Right atrium auricular region (tissue), 2 donors: ENCODE data around the gene PDE1A. TPM values are rescaled to one million over a fixed set of nuclear protein-coding genes. Genes with fewer than 3 reads are reported as not detected.
"Not testable (repeated sequence)": the region's sequence is repeated elsewhere in the genome, so short reads cannot be mapped to it uniquely, and the experiment has no call there.

Source experiments
- DNase-seq: peaks from one replicate; pipeline ENCODE4 v3.0.0-alpha.2; 2019; ENCODE audit warnings: low spot score
- H3K27ac ChIP-seq, 2 donors: fragments of 200-600 bp; sonication (generic); 1 replicate in 1 of 2; 2 replicates in 1 of 2; pipeline ENCODE4 v1.5.1; 2016 to 2019
- H3K27me3 ChIP-seq, 2 donors: fragments of 200-600 bp; sonication (generic); one replicate each; pipeline versions ENCODE4 v1.5.1 to v1.6.0; 2017 to 2019
- H3K36me3 ChIP-seq: fragments of 200-600 bp; sonication (generic); one replicate; pipeline ENCODE4 v1.5.1; 2016
- H3K4me1 ChIP-seq, 2 donors: fragments of 200-600 bp; sonication (generic); one replicate each; pipeline versions ENCODE4 v1.5.1 to v1.6.0; 2017 to 2019
- H3K4me3 ChIP-seq, 2 donors: fragments of 200-600 bp; sonication (generic); 1 replicate in 1 of 2; 2 replicates in 1 of 2; pipeline ENCODE4 v1.5.1; 2017 to 2019; ENCODE audit warnings: mild to moderate bottlenecking in 1 of 2, moderate library complexity in 1 of 2
- H3K9me3 ChIP-seq, 2 donors: fragments of 200-600 bp; sonication (generic); one replicate each; pipeline ENCODE4 v1.5.1; 2019
- total RNA-seq, 2 donors: library from RNA; depleted of rRNA; stranded (reverse); fragments of >200 nt; gene quantifications; one replicate each; pipeline ENCODE4 v1.1.0, GENCODE V29; 2016
- TF ChIP-seq, protein P1 (sequence below), 2 donors: fragments of 200-600 bp; sonication (generic); IDR thresholded peaks; one replicate each; pipeline ENCODE4 v1.5.1; 2019; ENCODE audit warnings: antibody characterized with exemption in 2 of 2

The PDE1A gene
- total RNA-seq, 2 donors from 2014 or later: 7.0 to 10.7 TPM

DNA sequence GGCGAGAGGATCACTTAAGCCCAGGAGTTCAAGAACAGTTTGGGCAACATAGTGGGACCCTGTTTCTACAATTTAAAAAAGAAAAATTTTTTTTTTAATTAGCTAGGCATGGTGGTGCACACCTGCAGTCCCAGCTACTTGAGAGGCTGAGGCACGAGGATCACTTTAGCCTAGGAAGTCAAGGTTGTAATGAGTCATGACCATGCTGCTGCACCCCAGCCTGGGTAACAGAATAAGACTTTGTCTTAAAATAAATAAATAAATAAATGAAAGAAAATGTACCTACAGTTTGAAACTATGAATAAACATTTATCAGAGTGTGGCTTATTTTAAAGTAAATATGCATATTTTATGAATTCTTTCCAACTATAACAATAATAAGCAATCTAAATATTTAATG lies 16.7 kb downstream of the PDE1A start:
- Histone ChIP-seq H3K4me1 (no peaks in the 10 kb centered on the region), H3K27ac (no peak overlapping the region), H3K36me3 (no peaks in the 10 kb centered on the region), H3K4me3 (no peak overlapping the region), H3K27me3 (no peaks in the 10 kb centered on the region), H3K9me3 (no peaks in the 10 kb centered on the region)
- DNase-seq: no peak
- TF ChIP-seq, protein P1, sequence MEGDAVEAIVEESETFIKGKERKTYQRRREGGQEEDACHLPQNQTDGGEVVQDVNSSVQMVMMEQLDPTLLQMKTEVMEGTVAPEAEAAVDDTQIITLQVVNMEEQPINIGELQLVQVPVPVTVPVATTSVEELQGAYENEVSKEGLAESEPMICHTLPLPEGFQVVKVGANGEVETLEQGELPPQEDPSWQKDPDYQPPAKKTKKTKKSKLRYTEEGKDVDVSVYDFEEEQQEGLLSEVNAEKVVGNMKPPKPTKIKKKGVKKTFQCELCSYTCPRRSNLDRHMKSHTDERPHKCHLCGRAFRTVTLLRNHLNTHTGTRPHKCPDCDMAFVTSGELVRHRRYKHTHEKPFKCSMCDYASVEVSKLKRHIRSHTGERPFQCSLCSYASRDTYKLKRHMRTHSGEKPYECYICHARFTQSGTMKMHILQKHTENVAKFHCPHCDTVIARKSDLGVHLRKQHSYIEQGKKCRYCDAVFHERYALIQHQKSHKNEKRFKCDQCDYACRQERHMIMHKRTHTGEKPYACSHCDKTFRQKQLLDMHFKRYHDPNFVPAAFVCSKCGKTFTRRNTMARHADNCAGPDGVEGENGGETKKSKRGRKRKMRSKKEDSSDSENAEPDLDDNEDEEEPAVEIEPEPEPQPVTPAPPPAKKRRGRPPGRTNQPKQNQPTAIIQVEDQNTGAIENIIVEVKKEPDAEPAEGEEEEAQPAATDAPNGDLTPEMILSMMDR (IDR thresholded peaks at IDR 0.05): no peak

DNA sequence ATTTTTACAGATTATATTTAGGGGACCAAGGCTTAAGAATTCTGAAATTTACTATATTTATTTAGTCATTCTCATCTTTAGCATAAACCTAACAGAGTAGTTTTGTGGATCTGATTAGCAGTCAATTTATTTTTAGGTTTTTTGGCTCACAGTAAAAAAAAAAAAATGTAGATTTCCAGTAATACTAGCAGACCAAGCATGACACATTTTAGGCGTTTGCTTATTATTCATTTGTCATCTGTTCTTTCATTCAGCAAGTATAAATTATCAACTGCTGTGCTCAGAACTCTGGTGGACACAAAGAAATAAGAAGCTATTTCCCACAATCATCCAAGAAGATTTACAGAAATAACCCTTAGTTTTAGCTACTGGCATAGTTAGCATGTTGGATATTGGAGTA lies 20.6 kb downstream of the PDE1A start:
- no peaks in the 10 kb centered on the region for H3K27me3 ChIP-seq
- H3K27ac ChIP-seq: no peak overlapping the region
- TF ChIP-seq, protein P1 (IDR thresholded peaks at IDR 0.05): no peak
- no peaks in the 10 kb centered on the region for H3K9me3 ChIP-seq
- no peaks in the 10 kb centered on the region for H3K36me3 ChIP-seq
- no peak overlapping the region for H3K4me3 ChIP-seq
- H3K4me1 ChIP-seq: no peaks in the 10 kb centered on the region
- no peak for DNase-seq

GRCh38 chr2:182404975-182405561 lies 21.8 kb downstream of the PDE1A start:
- Histone ChIP-seq H3K4me1 (no peaks in the 10 kb centered on the region), H3K9me3 (no peaks in the 10 kb centered on the region), H3K36me3 (no peaks in the 10 kb centered on the region), H3K27ac (no peak overlapping the region), H3K27me3 (no peaks in the 10 kb centered on the region), H3K4me3 (no peak overlapping the region)
- TF ChIP-seq, protein P1 (IDR thresholded peaks at IDR 0.05): no peak
- DNase-seq: no peak

GRCh38 chr2:182404092-182404491 lies 22.7 kb downstream of the PDE1A start:
- Histone ChIP-seq H3K9me3 (no peaks in the 10 kb centered on the region), H3K4me3 (no peak overlapping the region), H3K4me1 (no peaks in the 10 kb centered on the region), H3K27me3 (no peaks in the 10 kb centered on the region), H3K36me3 (no peaks in the 10 kb centered on the region), H3K27ac (no peak overlapping the region)
- TF ChIP-seq, protein P1 (IDR thresholded peaks at IDR 0.05): no peak
- no peak for DNase-seq

GRCh38 chr2:182393270-182393760 lies 33.5 kb downstream of the PDE1A start:
- no peak overlapping the region for H3K27ac ChIP-seq
- no peaks in the 10 kb centered on the region for H3K9me3 ChIP-seq
- H3K4me1 ChIP-seq: no peaks in the 10 kb centered on the region
- H3K27me3 ChIP-seq: no peaks in the 10 kb centered on the region
- H3K36me3 ChIP-seq: no peaks in the 10 kb centered on the region
- TF ChIP-seq, protein P1 (IDR thresholded peaks at IDR 0.05): no peak
- DNase-seq: no peak
- no peak overlapping the region for H3K4me3 ChIP-seq

GRCh38 chr2:182391443-182391842 lies 35.4 kb downstream of the PDE1A start:
- H3K27ac ChIP-seq: no peak overlapping the region
- H3K4me1 ChIP-seq: no peaks in the 10 kb centered on the region
- TF ChIP-seq, protein P1 (IDR thresholded peaks at IDR 0.05): no peak
- no peaks in the 10 kb centered on the region for H3K36me3 ChIP-seq
- no peaks in the 10 kb centered on the region for H3K27me3 ChIP-seq
- no peak overlapping the region for H3K4me3 ChIP-seq
- peaks cover 0 to 6% of the 10 kb centered on the region in 2 donors for H3K9me3 ChIP-seq
- no peak for DNase-seq

DNA sequence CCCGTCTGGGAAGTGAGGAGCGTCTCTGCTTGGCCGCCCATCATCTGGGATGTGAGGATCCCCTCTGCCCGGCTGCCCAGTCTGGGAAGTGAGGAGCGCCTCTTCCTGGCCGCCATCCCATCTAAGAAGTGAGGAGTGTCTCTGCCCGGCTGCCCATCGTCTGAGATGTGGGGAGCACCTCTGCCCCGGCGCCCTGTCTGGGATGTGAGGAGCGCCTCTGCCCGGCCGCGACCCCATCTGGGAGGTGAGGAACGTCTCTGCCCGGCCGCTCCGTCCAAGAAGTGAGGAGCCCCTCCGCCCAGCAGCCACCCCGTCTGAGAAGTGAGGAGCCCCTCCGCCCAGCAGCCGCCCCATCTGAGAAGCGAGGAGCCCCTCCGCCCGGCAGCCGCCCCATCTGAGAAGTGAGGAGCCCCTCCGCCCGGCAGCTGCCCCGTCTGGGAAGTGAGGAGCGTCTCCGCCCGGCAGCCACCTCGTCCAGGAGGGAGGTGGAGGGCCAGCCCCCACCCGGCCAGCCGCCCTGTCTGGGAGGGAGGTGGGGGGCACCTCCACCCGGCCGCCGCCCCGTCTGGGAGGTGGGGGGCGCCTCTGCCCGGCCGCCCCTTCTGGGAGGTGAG lies 40.5 kb downstream of the PDE1A start:
- not testable (repeated sequence) for H3K36me3 ChIP-seq, DNase-seq, H3K4me1 ChIP-seq, H3K27me3 ChIP-seq, H3K27ac ChIP-seq, H3K4me3 ChIP-seq
- H3K9me3 ChIP-seq: peaks cover 0 to 26% of the 10 kb centered on the region in 2 donors
